Suppressor macrophage (primary cell): Measurements from ENCODE around the gene ADCY2.

ENCODE experiments used
- DNase-seq, 4 experiments: peaks; one replicate each; pipeline ENCODE4 v3.0.0-alpha.2; 2020 to 2022

Gene ADCY2

GRCh38 chr5:7846327-7846726 is 450.4 kb downstream of the ADCY2 start:
- no peak for DNase-seq

DNA sequence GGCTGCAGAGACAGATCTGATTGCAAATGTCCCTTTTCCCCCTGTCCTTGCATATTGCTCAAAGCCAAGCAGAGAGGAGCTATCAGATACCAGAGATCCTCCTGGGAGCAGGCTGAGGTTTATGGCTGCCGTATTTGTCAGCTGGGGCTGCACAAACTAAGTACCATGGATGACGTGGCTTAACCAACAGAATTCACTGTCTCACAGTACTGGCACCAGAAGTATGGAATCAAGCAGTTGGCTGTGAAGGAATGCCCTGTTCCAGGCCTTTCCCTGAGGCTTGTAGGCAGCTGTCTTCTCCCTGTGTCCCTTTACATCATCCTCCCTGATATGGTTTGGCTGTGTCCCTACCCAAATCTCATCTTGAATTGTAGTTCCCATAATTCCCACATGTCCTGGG is 452.4 kb downstream of the ADCY2 start:
- DNase-seq: no peak

DNA sequence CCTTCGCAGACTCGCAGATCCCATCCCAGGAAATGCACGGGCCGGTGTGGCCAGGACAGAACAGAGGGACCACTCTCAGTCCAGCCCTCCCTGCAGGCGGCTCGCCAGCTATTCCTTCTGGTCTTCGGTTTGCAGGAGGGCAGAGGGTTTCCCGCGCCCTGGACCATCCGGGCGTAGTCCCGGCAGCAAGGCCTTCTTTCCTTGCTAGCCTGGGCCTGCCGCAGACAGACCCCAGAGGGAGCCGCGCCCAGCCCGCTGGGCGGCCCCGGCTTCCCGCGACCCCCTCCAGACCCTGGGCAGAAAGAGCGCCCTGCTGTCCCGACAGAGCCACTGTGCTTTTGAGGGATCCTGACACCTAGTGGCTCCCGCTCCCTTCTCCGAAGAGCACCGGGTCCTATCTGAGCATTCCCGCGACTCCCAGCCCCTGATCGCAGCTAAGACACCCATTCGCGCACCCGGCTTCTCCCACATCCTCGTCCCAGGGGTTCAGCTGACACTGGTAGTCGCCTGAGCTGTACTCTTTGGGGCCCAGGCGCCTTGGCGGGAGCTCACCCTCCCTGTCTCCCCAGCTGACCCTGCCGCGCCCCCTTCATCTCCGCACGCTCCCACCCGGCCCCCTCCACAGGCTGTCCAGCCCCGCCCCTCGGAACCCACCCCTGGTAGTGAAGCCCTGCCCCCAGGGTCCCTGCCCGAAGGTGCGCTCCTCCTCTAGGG is 453.9 kb downstream of the ADCY2 start:
- peak in 2 of 4 experiments; percentile 10 to 12 for DNase-seq

GRCh38 chr5:7850395-7851239 is 454.7 kb downstream of the ADCY2 start, which contains the start of gene CFAP90:
Gene CFAP90 (minus strand): TSS chr5:7851133. CDS start chr5:7851021, 112 bp downstream.
- DNase-seq: peak in 2 of 4 experiments; percentile 23 to 24

DNA sequence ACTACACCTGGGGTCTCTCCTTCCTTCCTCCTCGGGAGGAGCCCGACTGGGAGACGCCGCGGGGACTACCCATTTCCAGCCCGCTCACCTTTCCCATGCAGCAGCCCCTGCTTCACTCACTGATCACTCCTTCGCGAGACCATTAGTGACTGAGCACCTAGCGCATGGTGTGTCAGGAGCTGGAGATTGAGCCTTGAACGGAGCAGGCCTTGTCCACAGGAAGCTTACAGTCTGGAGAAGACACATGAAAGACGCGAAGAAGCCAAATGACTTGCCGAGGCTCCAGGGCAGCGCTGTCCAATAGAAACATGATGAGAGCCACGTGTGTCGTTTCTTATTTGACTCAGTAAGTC is 455.3 kb downstream of the ADCY2 start:
- no peak for DNase-seq

DNA sequence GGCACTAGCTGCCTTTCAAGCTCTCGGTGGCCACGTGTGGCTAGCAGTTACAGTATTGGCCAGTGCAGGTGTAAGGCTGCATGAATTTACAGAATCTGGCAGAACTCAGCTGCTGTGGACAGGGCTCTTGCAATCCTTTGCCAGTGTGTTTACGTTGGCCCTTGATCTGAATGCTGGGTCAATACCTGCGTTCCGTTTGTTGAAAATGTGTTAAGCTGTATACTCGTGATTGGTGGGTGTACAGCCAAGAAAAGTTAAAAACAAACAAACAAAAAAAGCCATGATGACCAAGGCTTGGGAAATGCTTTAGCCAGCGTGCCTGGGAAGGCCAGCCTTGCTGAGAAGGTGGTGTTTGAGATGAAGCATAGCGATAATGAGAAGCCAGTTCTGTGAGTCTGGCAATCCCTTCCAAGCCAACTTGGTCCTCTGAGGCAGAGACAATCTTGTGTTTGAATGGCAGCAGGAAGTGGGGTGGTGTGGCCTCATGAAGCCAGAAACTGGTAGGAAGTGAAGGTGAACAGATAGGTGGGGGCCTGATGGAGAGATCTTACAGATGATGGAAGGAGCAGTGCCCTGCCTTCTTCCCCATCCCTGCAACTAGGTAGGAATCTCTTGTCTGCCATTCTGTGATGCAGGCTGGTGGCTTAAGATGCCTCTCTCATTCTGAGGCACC is 455.8 kb downstream of the ADCY2 start:
- DNase-seq: no peak

GRCh38 chr5:7852542-7852941 is 456.6 kb downstream of the ADCY2 start:
- DNase-seq: no peak

GRCh38 chr5:7852988-7853387 is 457.1 kb downstream of the ADCY2 start:
- DNase-seq: no peak

DNA sequence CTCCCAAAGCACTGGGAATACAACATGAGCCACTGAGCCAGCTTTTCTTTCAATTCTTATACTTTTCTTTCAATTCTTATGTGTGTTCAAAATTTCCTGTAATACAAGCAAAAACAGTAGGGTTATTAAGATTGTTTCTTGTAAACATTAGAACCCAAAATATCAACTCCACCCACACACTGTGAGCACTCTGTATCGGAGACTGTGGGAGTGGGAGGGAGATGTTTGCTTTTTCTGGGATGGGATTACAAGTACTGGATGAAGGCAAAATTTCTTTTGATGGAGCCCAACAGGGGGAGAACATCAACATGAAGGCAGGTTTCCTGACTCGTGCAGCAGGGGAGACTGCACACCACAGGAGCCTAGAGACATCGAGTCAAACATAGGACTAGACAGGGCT is 459.7 kb downstream of the ADCY2 start:
- no peak for DNase-seq

DNA sequence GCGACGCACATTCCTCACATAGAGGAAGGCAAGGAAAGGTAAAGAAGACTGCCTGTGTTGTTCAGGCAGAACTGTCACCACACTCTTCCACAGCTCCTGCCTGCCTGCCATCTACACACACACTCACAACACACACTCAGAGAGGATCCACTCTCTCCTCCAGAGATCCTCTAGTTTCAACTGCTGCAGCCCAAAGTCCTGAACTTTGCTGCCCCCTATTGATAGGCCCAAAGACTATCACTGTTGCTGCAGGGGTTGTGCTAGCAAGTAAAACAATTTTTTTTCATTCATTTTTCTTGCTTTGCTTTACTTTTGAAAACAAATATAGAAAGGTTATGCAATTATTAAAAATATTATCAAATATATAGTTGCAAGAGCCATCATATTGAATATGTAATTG is 460.9 kb downstream of the ADCY2 start:
- peak in 3 of 4 experiments; percentile 46 to 54 (median 52) for DNase-seq

DNA sequence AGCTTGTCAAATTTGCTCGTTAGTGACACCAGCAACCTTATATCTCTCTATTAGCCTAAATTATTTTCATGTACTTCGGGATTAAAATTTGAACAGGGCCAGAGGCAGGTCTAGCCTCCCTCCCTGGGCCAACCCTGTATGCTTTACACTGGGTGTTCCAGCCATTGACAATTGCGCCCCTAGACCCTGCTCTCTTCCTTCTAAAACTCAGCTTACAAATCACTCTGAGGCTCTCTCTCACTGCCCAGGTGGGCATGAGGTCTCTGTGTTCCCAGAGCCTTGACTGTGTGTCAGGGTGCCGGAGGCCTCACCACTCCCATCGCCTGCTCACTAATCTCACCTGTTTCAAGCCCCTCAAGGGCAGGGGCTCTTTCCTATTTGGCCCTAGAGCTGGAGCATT is 461.4 kb downstream of the ADCY2 start:
- no peak for DNase-seq

DNA sequence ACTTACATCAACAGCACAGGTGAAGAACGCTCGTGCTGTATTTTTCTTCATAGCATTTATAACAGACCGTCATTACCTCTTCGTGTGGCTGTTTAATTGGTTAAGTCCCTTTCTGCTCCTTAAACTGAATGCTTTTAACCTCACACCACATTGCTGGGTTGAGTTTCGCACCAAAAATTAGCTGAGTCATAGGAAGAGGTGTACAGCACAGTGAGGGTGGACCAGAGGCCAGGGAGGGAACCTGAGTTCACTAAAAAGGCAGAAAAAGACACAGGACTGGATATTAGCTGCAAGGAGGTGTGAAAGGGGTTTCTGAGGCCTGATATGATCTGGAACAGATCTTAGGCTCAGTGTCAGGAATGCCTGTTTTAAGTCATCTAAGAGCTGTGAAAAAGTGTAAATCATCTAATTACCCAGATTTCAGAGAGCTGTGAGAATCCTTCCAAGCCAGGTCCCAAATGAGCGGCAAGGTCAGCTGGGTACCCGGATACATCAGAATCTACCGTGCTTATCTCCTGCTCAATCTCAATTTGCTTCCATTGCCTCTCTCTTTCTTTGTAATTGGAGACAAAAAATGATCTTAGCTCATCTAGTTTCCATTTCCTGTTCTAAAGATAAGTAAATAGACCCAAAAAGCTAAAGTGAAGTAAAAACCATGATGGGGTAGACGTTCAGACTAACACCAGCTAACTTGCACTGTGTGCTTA is 462.1 kb downstream of the ADCY2 start:
- DNase-seq: no peak

DNA sequence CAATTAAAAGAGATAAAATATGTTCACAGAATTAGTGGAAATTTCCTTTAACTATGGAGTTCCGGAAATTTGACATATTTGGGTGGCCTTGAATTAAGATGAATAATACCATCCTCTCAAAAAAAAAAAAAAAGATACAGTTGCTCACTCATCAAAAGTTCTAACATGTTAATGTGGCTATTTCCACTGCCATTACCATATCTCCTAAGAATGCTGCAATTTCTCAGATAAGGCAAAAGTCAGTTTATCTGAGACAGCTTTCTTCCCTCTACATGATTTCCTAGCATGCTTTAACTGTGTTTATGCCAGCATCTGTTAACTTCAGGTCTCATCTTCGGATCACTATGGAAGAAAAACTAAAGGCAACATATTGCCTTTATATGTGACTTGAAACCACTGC is 470.3 kb downstream of the ADCY2 start:
- DNase-seq: no peak

GRCh38 chr5:7867260-7867659 is 471.3 kb downstream of the ADCY2 start:
- no peak for DNase-seq

- DNase-seq: no peak
These were observed 472.5 kb downstream of the ADCY2 start for GRCh38 chr5:7868427-7868772.

- DNase-seq: peak; percentile 94 to 97 (median 96)
These were observed 473.0 kb downstream of the ADCY2 start, which contains the start of the genes FASTKD3 and MTRR for GRCh38 chr5:7868773-7869473. Gene FASTKD3 (minus strand): TSS chr5:7869031. CDS start chr5:7868083, 948 bp downstream. Gene MTRR (plus strand): TSS chr5:7869148. CDS start chr5:7870795, 1,647 bp downstream.

DNA sequence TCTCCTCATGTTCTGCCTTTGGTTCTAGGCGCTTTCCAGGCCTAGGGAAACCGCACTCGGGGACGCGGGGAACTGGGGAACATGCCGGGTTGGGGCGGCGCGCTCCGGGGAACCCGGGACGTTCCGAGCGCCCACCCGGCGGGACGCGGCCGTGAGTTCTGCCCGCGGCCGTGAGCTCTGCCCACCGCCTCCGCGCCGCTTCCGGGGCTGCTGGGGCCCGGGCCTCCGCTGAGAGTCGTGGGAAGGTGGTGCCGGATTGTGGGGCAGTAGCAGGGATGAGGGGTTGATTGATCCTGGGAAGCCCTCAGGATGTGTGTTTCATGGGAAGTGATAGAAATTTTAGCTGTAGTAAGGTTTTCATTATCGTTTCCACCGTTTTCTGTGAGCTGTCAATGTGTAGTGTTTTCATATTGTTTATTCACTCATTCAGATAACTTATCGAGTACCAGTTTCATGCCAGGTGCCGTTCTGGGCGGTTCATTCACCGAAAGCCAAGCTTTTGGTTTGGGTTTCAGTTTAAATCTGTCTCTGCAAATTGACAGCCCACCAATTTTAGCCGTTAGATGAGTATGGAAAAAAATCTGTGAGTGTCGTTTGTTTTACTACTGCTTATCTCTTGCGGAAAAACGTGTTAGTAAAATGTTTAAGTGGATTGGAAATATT is 473.7 kb downstream of the ADCY2 start:
- DNase-seq: peak; percentile 58 to 83 (median 68)

GRCh38 chr5:7871653-7872052 is 475.7 kb downstream of the ADCY2 start:
- no peak for DNase-seq

- no peak for DNase-seq
These were observed 476.7 kb downstream of the ADCY2 start for GRCh38 chr5:7872517-7873130.

GRCh38 chr5:7873216-7873615 is 477.3 kb downstream of the ADCY2 start:
- no peak for DNase-seq

GRCh38 chr5:7874639-7875038 is 478.7 kb downstream of the ADCY2 start:
- no peak for DNase-seq
